ENCODE measurements around the gene GJD2.

GRCh38 chr15:34709866-34710265 is 44.9 kb downstream of the GJD2 start:
- no peak for TF ChIP-seq POLR2A (IDR thresholded peaks at IDR 0.05)
- TF ChIP-seq, protein P1, sequence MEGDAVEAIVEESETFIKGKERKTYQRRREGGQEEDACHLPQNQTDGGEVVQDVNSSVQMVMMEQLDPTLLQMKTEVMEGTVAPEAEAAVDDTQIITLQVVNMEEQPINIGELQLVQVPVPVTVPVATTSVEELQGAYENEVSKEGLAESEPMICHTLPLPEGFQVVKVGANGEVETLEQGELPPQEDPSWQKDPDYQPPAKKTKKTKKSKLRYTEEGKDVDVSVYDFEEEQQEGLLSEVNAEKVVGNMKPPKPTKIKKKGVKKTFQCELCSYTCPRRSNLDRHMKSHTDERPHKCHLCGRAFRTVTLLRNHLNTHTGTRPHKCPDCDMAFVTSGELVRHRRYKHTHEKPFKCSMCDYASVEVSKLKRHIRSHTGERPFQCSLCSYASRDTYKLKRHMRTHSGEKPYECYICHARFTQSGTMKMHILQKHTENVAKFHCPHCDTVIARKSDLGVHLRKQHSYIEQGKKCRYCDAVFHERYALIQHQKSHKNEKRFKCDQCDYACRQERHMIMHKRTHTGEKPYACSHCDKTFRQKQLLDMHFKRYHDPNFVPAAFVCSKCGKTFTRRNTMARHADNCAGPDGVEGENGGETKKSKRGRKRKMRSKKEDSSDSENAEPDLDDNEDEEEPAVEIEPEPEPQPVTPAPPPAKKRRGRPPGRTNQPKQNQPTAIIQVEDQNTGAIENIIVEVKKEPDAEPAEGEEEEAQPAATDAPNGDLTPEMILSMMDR (IDR thresholded peaks at IDR 0.05): no peak

All from adrenal gland (tissue), 5 donors.